Neural progenitor cell (in vitro differentiated cells): ENCODE measurements around the gene UGT2B17. TPM values are rescaled to one million over a fixed set of nuclear protein-coding genes. Genes with fewer than 3 reads are reported as not detected.

Source experiments
- DNase-seq: peaks from one replicate; pipeline ENCODE4 v3.0.0-alpha.2; 2016; ENCODE audit warnings: low spot score
- H2AFZ ChIP-seq: fragments of 200-600 bp; sonication (generic); replicated peaks from 2 replicates; pipeline ENCODE4 v1.6.1; 2016; ENCODE audit warnings: antibody characterized with exemption
- H3F3A ChIP-seq: fragments of 200-600 bp; sonication (generic); 2 replicates; pipeline ENCODE4 v1.6.1; 2016; ENCODE audit warnings: antibody characterized with exemption, low read depth
- H3K27ac ChIP-seq: fragments of 200-600 bp; sonication (generic); 2 replicates; pipeline ENCODE4 v1.5.1; 2016; ENCODE audit warnings: mild to moderate bottlenecking
- H3K27me3 ChIP-seq: fragments of 200-600 bp; sonication (generic); 2 replicates; pipeline ENCODE4 v1.6.1; 2016; ENCODE audit warnings: mild to moderate bottlenecking, moderate library complexity
- H3K36me3 ChIP-seq: fragments of 200-600 bp; sonication (generic); 2 replicates; pipeline ENCODE4 v1.5.1; 2016
- H3K4me1 ChIP-seq: fragments of 200-600 bp; sonication (generic); 2 replicates; pipeline ENCODE4 v1.6.1; 2016; ENCODE audit warnings: mixed run types
- H3K4me2 ChIP-seq: fragments of 200-600 bp; sonication (generic); 2 replicates; pipeline ENCODE4 v1.6.1; 2016
- H3K4me3 ChIP-seq: fragments of 200-600 bp; sonication (generic); 2 replicates; pipeline ENCODE4 v1.5.1; 2016
- H3K79me2 ChIP-seq: fragments of 200-600 bp; sonication (generic); 2 replicates; pipeline ENCODE4 v1.6.1; 2016; ENCODE audit warnings: low read depth
- H3K9ac ChIP-seq: fragments of 200-600 bp; sonication (generic); 2 replicates; pipeline ENCODE4 v1.6.1; 2016
- H3K9me3 ChIP-seq: fragments of 200-600 bp; sonication (generic); 2 replicates; pipeline ENCODE4 v1.5.1; 2016; ENCODE audit warnings: low read depth
- H4K20me1 ChIP-seq: fragments of 200-600 bp; sonication (generic); 2 replicates; pipeline ENCODE4 v1.6.1; 2016; ENCODE audit warnings: low read depth
- H3K27ac Mint-ChIP-seq: 3 replicates; pipeline ENCODE4 v1.8.0; 2021; ENCODE audit warnings: mixed read lengths
- H3K27me3 Mint-ChIP-seq: 2 replicates; pipeline ENCODE4 v1.8.0; 2022; ENCODE audit warnings: low read depth, mild to moderate bottlenecking, inconsistent platforms, moderate library complexity, mixed read lengths; ENCODE audit not compliant: insufficient read depth
- H3K36me3 Mint-ChIP-seq: 3 replicates; pipeline ENCODE4 v1.8.0; 2021; ENCODE audit warnings: mixed read lengths
- H3K4me1 Mint-ChIP-seq: 3 replicates; pipeline ENCODE4 v1.8.0; 2021; ENCODE audit warnings: mixed read lengths
- H3K4me3 Mint-ChIP-seq: 3 replicates; pipeline ENCODE4 v1.8.0; 2021; ENCODE audit warnings: mild to moderate bottlenecking, moderate library complexity, mixed read lengths
- H3K9me3 Mint-ChIP-seq: 3 replicates; pipeline ENCODE4 v1.8.0; 2020; ENCODE audit warnings: mixed read lengths
- EZH2 ChIP-seq: fragments of 200-600 bp; sonication (generic); IDR thresholded peaks from 2 replicates; pipeline ENCODE4 v1.6.1; 2017; ENCODE audit warnings: antibody characterized with exemption, mild to moderate bottlenecking, moderate library complexity
- EZH2phosphoT487 ChIP-seq: fragments of 200-600 bp; sonication (generic); IDR thresholded peaks from 2 replicates; pipeline ENCODE4 v1.6.1; 2017; ENCODE audit warnings: antibody characterized with exemption
- total RNA-seq: library from RNA; depleted of rRNA; stranded (reverse); fragments of >200 nt; gene quantifications from 2 replicates; pipeline ENCODE4 v1.2.3, GENCODE V29; 2015; ENCODE audit warnings: low replicate concordance
- TF ChIP-seq, protein P1 (sequence below): fragments of 200-600 bp; sonication (generic); IDR thresholded peaks from 2 replicates; pipeline ENCODE4 v1.5.1; 2017; ENCODE audit warnings: antibody characterized with exemption, mild to moderate bottlenecking

The UGT2B17 gene
- total RNA-seq, 1 donor from 2014 or later: not detected

DNA sequence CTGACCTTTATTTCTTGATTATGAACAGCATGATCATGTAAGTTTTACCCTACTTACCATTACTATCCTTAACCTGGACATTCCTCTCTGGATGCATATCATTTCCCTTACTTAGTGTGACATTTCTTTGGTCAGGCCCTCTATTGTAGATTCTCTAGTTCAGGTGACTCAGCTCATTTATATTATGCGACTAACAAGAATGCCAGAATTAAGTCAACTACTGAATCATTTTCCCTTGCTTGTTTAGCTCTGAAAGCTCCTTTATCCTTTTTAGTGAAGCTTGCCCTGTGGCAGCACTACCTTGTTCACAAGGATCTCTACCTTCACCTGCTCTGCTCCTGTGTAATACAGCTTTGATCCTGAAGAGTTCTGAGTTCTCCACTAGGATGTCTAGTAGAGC lies 15.1 kb upstream of the UGT2B17 start:
- H3K79me2 ChIP-seq: no peaks in the 10 kb centered on the region
- H3K4me2 ChIP-seq: no peak overlapping the region
- no peaks in the 10 kb centered on the region for H3F3A ChIP-seq
- H3K27ac Mint-ChIP-seq: no peak overlapping the region
- no peaks in the 10 kb centered on the region for H3K4me1 Mint-ChIP-seq
- no peak for DNase-seq
- no peaks in the 10 kb centered on the region for H3K36me3 ChIP-seq
- no peak overlapping the region for H3K4me3 ChIP-seq
- no peaks in the 10 kb centered on the region for H3K36me3 Mint-ChIP-seq
- no peaks in the 10 kb centered on the region for H3K27me3 Mint-ChIP-seq
- no peaks in the 10 kb centered on the region for H3K27me3 ChIP-seq
- no peak overlapping the region for H2AFZ ChIP-seq
- no peak overlapping the region for H3K27ac ChIP-seq
- no peak overlapping the region for H3K4me3 Mint-ChIP-seq
- no peaks in the 10 kb centered on the region for H3K9me3 ChIP-seq
- no peak overlapping the region for H3K9ac ChIP-seq
- no peaks in the 10 kb centered on the region for H3K4me1 ChIP-seq
- TF ChIP-seq EZH2phosphoT487 (no peak), EZH2 (no peak)
- TF ChIP-seq, protein P1, sequence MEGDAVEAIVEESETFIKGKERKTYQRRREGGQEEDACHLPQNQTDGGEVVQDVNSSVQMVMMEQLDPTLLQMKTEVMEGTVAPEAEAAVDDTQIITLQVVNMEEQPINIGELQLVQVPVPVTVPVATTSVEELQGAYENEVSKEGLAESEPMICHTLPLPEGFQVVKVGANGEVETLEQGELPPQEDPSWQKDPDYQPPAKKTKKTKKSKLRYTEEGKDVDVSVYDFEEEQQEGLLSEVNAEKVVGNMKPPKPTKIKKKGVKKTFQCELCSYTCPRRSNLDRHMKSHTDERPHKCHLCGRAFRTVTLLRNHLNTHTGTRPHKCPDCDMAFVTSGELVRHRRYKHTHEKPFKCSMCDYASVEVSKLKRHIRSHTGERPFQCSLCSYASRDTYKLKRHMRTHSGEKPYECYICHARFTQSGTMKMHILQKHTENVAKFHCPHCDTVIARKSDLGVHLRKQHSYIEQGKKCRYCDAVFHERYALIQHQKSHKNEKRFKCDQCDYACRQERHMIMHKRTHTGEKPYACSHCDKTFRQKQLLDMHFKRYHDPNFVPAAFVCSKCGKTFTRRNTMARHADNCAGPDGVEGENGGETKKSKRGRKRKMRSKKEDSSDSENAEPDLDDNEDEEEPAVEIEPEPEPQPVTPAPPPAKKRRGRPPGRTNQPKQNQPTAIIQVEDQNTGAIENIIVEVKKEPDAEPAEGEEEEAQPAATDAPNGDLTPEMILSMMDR: no peak
- no peaks in the 10 kb centered on the region for H3K9me3 Mint-ChIP-seq
- no peaks in the 10 kb centered on the region for H4K20me1 ChIP-seq

DNA sequence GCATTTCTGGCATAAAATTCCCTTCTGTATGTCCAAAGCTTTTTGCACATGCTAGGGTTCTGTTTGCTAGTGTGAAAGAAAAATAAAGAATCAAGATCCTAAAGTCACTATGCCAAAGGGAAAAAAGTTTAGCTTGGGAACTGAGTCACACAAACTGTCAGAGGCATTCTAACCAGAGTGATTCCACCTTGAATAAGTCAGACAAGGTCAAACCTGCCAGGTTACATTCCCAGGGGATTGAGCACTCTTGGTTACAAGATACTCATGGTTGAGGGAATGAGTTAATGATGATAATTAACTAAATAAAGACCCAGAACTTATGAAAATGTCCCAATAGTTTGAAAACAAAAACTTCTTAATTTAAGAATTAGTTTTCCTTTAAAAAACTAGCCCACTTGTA lies 13.7 kb upstream of the UGT2B17 start:
- H3K4me3 Mint-ChIP-seq: no peak overlapping the region
- H3K79me2 ChIP-seq: no peaks in the 10 kb centered on the region
- H3K4me2 ChIP-seq: no peak overlapping the region
- H4K20me1 ChIP-seq: no peaks in the 10 kb centered on the region
- H3F3A ChIP-seq: no peaks in the 10 kb centered on the region
- H3K9ac ChIP-seq: no peak overlapping the region
- H2AFZ ChIP-seq: no peak overlapping the region
- no peaks in the 10 kb centered on the region for H3K9me3 Mint-ChIP-seq
- H3K27ac ChIP-seq: no peak overlapping the region
- H3K36me3 ChIP-seq: no peaks in the 10 kb centered on the region
- no peak overlapping the region for H3K27ac Mint-ChIP-seq
- DNase-seq: no peak
- H3K27me3 ChIP-seq: no peaks in the 10 kb centered on the region
- no peaks in the 10 kb centered on the region for H3K4me1 ChIP-seq
- TF ChIP-seq EZH2 (no peak), EZH2phosphoT487 (no peak)
- TF ChIP-seq, protein P1: no peak
- no peaks in the 10 kb centered on the region for H3K9me3 ChIP-seq
- no peaks in the 10 kb centered on the region for H3K36me3 Mint-ChIP-seq
- no peaks in the 10 kb centered on the region for H3K4me1 Mint-ChIP-seq
- no peaks in the 10 kb centered on the region for H3K27me3 Mint-ChIP-seq
- H3K4me3 ChIP-seq: no peak overlapping the region

DNA sequence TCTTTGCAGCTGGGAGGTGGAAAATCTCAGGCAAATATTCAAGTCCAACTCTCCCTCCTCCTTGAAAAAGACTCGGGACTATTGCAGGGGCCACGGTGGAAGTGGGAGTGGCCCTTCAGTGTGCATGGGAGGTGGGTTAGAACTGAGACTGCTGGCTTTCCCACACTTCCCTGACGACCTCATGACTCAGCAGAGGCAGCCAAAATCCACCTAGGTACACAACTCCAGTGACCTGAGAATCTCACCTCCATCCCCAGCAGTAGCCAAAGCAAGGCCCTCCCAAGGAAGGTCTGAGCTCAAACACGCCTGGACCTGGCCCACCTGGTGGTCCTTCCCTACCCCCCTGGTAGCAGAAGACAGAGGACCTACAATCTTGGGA lies 6.2 kb upstream of the UGT2B17 start:
- Histone ChIP-seq H3K79me2 (no peaks in the 10 kb centered on the region), H3F3A (no peaks in the 10 kb centered on the region), H3K9me3 (no peaks in the 10 kb centered on the region), H3K36me3 (no peaks in the 10 kb centered on the region), H3K4me1 (no peaks in the 10 kb centered on the region), H3K9ac (no peak overlapping the region), H3K4me2 (no peak overlapping the region), H3K27ac (no peak overlapping the region), H3K27me3 (no peaks in the 10 kb centered on the region), H3K4me3 (no peak overlapping the region), H4K20me1 (no peaks in the 10 kb centered on the region), H2AFZ (no peak overlapping the region)
- Mint-ChIP-seq H3K36me3 (no peaks in the 10 kb centered on the region), H3K9me3 (no peaks in the 10 kb centered on the region), H3K27ac (no peak overlapping the region), H3K27me3 (no peaks in the 10 kb centered on the region), H3K4me3 (no peak overlapping the region), H3K4me1 (no peaks in the 10 kb centered on the region)
- DNase-seq: no peak
- TF ChIP-seq EZH2: no peak
- TF ChIP-seq EZH2phosphoT487: no peak
- TF ChIP-seq, protein P1: no peak
